ENCODE measurements around the gene EXOC4. TPM values are rescaled to one million over a fixed set of nuclear protein-coding genes. Genes with fewer than 3 reads are reported as not detected.

The EXOC4 gene
- total and polyA plus RNA-seq, 9 donors = 26.8 to 80.5 (median 70.7) TPM

DNA sequence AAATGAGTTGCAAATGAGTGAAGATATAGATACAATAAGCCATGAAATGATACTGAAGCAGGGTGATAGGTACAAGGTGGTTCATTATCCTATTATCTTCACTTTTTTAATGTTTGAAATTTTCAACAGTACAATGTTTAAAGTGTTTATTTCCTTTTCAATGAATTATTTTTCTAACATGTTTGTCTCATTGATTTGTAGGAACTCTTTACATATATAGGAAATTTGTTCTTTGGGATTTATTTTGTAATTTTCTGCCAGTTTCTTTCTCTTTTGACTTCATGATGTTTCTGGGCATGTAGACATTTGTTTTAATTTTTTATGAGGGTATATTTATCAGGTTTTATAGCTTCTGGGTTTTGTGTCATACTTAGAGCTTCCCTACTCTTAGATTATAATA, 108.9 kb downstream of the EXOC4 start:
- intact Hi-C loops (cut with DNase I) = no loop called here
- TF ChIP-seq, protein P1, sequence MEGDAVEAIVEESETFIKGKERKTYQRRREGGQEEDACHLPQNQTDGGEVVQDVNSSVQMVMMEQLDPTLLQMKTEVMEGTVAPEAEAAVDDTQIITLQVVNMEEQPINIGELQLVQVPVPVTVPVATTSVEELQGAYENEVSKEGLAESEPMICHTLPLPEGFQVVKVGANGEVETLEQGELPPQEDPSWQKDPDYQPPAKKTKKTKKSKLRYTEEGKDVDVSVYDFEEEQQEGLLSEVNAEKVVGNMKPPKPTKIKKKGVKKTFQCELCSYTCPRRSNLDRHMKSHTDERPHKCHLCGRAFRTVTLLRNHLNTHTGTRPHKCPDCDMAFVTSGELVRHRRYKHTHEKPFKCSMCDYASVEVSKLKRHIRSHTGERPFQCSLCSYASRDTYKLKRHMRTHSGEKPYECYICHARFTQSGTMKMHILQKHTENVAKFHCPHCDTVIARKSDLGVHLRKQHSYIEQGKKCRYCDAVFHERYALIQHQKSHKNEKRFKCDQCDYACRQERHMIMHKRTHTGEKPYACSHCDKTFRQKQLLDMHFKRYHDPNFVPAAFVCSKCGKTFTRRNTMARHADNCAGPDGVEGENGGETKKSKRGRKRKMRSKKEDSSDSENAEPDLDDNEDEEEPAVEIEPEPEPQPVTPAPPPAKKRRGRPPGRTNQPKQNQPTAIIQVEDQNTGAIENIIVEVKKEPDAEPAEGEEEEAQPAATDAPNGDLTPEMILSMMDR (IDR thresholded peaks at IDR 0.05) = no peak
- TF ChIP-seq POLR2A (IDR thresholded peaks at IDR 0.05) (no peak), EP300 (IDR thresholded peaks at IDR 0.05) (no peak)

DNA sequence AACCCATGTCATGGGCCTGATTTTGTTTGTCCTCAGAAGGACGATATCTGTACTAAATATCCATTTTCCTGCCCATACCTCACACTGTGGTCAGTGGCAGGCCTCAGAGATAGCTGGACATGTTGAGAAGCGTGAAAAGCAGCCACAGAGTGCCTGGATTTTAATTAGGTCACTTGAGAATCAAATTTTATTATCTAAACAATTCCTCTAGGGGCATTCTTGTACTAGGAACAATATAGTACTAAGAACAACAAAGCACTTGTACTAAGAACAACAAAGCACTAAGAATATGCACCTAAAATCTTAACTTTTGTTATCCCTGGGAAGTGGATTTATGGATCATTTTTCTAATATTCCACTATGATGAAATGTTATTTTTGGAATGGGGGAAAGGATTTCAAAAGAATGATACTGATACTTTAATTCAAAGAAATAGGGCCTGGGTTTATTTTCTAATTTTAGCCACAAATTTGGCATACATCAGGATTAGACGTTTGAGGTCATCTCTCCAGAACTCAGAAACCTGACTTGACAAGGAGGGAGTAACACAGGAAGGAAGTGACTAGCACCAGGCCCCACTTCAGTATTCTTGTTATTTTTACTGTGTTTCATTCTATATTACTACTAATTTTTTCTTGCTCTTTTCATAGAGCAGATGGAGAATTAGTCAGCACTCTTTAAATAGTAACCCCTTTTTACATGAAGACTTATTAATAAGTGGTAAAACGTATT, 112.2 kb downstream of the EXOC4 start:
- Histone ChIP-seq H3K9me3 (no peaks in the 10 kb centered on the region), H3K36me3 (no peaks in the 10 kb centered on the region), H3K27me3 (no peaks in the 10 kb centered on the region), H3K27ac (no peak overlapping the region), H3K4me1 (ENCODE audit: insufficient read depth) (no peaks in the 10 kb centered on the region), H3K4me3 (no peak overlapping the region)
- 50 to 54% (median 51%) methylated on average over 4 of the region's 4 CpGs for WGBS, 3 donors
- no peak for DNase-seq
- TF ChIP-seq, protein P1 (IDR thresholded peaks at IDR 0.05) = no peak
- TF ChIP-seq POLR2A (IDR thresholded peaks at IDR 0.05) = no peak
- TF ChIP-seq EP300 (IDR thresholded peaks at IDR 0.05) = no peak
- intact Hi-C loops (cut with DNase I) = no loop called here

More for the DNA sequence above, 108.9 kb downstream of the EXOC4 start:
- Histone ChIP-seq H3K27me3 (no peaks in the 10 kb centered on the region), H3K36me3 (no peaks in the 10 kb centered on the region), H3K4me3 (no peak overlapping the region), H3K4me1 (ENCODE audit: insufficient read depth) (no peaks in the 10 kb centered on the region), H3K27ac (no peak overlapping the region), H3K9me3 (no peaks in the 10 kb centered on the region)
- DNase-seq = no peak

DNA sequence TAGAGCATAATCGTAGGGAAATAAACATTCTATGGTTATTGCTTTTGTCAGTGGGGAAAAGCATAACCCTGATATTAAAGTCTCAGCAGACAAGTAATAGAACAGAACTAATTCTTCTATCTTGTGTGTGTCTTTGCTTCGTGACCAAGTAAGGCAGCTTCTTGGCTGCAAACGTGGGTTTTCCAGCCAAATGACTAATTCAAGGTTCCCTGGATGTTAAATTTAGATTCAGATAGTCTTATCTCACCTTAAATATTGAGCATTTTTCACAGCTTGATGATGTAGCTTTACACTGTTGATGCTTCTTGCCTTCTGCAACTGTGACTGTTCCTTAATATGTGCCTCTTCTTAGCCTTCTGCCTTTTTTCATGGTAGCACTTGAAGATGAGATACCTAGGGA, 113.0 kb downstream of the EXOC4 start:
- H3K4me3 ChIP-seq = no peak overlapping the region
- no peak overlapping the region for H3K27ac ChIP-seq
- no peaks in the 10 kb centered on the region for H3K4me1 ChIP-seq (ENCODE audit: insufficient read depth)
- no peaks in the 10 kb centered on the region for H3K36me3 ChIP-seq
- 17 to 18% (median 17%) methylated on average over 3 of the region's 3 CpGs for WGBS, 3 donors
- DNase-seq = no peak
- H3K27me3 ChIP-seq = no peaks in the 10 kb centered on the region
- intact Hi-C loops (cut with DNase I) = no loop called here
- TF ChIP-seq, protein P1 (IDR thresholded peaks at IDR 0.05) = no peak
- no peak for TF ChIP-seq EP300 (IDR thresholded peaks at IDR 0.05)
- TF ChIP-seq POLR2A (IDR thresholded peaks at IDR 0.05) = no peak
- no peaks in the 10 kb centered on the region for H3K9me3 ChIP-seq

DNA sequence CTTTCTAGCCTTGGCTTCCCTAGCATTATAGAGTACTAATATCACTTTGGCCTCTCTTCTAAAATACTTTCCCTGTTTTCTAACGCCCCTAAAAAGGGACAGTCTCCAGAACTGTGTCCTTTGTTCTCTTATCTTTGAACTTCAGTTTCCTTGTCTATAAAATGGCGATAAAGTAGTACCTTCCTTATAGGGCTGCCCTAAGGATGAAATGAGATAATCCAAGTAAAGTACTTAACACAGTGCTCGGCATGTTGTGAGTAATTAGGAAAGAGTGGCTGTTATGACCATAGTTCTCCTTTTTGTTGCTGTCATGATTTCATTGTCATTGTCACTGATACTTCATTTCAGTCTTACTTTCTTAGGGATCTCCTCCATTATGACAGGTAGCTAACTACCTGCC, 114.7 kb downstream of the EXOC4 start:
- Histone ChIP-seq H3K4me1 (ENCODE audit: insufficient read depth) (no peaks in the 10 kb centered on the region), H3K27ac (no peak overlapping the region), H3K9me3 (no peaks in the 10 kb centered on the region), H3K4me3 (no peak overlapping the region), H3K27me3 (no peaks in the 10 kb centered on the region), H3K36me3 (no peaks in the 10 kb centered on the region)
- TF ChIP-seq, protein P1 (IDR thresholded peaks at IDR 0.05) = no peak
- TF ChIP-seq POLR2A (IDR thresholded peaks at IDR 0.05) (no peak), EP300 (IDR thresholded peaks at IDR 0.05) (no peak)
- intact Hi-C loops (cut with DNase I) = no loop called here
- whole genome bisulfite sequencing, 3 donors = 83 to 89% (median 88%) methylated on average over 3 of the region's 3 CpGs
- no peak for DNase-seq

All from ovary (tissue), 9 donors.